Suprapubic skin (tissue), 4 donors: Measurements from ENCODE around the gene NKX6-1.

Source experiments
- EP300 ChIP-seq: sonication (generic); formaldehyde crosslinking; IDR thresholded peaks from one replicate; pipeline ENCODE4 v1.6.1; 2017; ENCODE audit warnings: antibody characterized with exemption
- POLR2A ChIP-seq, 2 donors: fragments of 450-650 bp; IDR thresholded peaks; one replicate each; pipeline ENCODE4 v1.6.1; 2017; ENCODE audit warnings: antibody characterized with exemption in 2 of 2, mild to moderate bottlenecking in 2 of 2, moderate library complexity in 2 of 2
- POLR2AphosphoS5 ChIP-seq, 3 donors: sonication (generic); formaldehyde crosslinking; IDR thresholded peaks; one replicate each; pipeline ENCODE4 v1.6.1; 2017; ENCODE audit warnings: antibody characterized with exemption in 3 of 3
- TF ChIP-seq, protein P1 (sequence below), 2 donors: fragments of 200-600 bp in 1 of 2; fragments of 450-650 bp in 1 of 2; sonication (generic) in 1 of 2; IDR thresholded peaks; one replicate each; pipeline ENCODE4 v1.5.1; 2016 to 2019; ENCODE audit warnings: antibody characterized with exemption in 2 of 2, mild to moderate bottlenecking in 1 of 2, moderate library complexity in 1 of 2

DNA sequence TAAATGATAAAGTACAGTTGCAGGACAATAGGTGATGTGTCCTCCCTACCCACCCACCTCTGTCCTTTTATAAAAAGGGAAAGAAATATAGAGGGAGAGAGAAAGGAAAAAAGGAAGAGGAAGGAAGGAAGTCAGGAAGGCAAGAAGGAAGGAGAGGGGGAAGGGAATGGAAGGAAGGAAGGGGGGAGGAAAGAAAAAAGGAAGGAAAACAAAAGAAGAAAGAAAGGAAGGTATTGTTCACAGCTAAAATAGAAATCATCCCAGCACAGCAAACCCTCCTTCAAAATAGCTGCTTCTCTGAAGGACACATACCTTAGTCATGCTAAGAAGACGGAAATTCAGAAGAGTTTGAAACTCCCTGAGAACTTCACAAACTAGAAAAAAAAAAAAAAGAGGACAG, 8.4 kb downstream of the NKX6-1 start:
- no peak for TF ChIP-seq POLR2A (IDR thresholded peaks at IDR 0.05)
- TF ChIP-seq, protein P1, sequence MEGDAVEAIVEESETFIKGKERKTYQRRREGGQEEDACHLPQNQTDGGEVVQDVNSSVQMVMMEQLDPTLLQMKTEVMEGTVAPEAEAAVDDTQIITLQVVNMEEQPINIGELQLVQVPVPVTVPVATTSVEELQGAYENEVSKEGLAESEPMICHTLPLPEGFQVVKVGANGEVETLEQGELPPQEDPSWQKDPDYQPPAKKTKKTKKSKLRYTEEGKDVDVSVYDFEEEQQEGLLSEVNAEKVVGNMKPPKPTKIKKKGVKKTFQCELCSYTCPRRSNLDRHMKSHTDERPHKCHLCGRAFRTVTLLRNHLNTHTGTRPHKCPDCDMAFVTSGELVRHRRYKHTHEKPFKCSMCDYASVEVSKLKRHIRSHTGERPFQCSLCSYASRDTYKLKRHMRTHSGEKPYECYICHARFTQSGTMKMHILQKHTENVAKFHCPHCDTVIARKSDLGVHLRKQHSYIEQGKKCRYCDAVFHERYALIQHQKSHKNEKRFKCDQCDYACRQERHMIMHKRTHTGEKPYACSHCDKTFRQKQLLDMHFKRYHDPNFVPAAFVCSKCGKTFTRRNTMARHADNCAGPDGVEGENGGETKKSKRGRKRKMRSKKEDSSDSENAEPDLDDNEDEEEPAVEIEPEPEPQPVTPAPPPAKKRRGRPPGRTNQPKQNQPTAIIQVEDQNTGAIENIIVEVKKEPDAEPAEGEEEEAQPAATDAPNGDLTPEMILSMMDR (IDR thresholded peaks at IDR 0.05), result no peak
- TF ChIP-seq EP300, result no peak
- no peak for TF ChIP-seq POLR2AphosphoS5 (IDR thresholded peaks at IDR 0.05)
